SK-N-SH treated with all-trans-retinoic acid at 6 μM for 48 hours (cell line): Measurements from ENCODE around the gene FATE1.

Experiments
- BACH2 ChIP-seq: fragments of 250-450 bp; sonication (Bioruptor Pico); IDR thresholded peaks from 2 replicates; pipeline ENCODE4 v1.9.0; 2021; ENCODE audit warnings: mild to moderate bottlenecking, borderline replicate concordance
- GLIS3 ChIP-seq: fragments of 250-450 bp; sonication (Bioruptor Pico); IDR thresholded peaks from 2 replicates; pipeline ENCODE4 v1.5.0; 2020; ENCODE audit warnings: mild to moderate bottlenecking, moderate library complexity
- ISL1 ChIP-seq: fragments of 250-450 bp; sonication (Bioruptor Pico); IDR thresholded peaks from 2 replicates; pipeline ENCODE4 v2.1.2; 2022; ENCODE audit warnings: mild to moderate bottlenecking, moderate library complexity
- OSR1 ChIP-seq: fragments of 250-450 bp; sonication (Bioruptor Pico); IDR thresholded peaks from 2 replicates; pipeline ENCODE4 v1.8.0; 2022; ENCODE audit warnings: moderate library complexity, mild to moderate bottlenecking, inconsistent platforms
- PPARA ChIP-seq: fragments of 250-450 bp; sonication (Bioruptor Pico); IDR thresholded peaks from 2 replicates; pipeline ENCODE4 v1.5.0; 2020; ENCODE audit warnings: mild to moderate bottlenecking, borderline replicate concordance
- RARB ChIP-seq: fragments of 250-450 bp; sonication (Bioruptor Pico); IDR thresholded peaks from 2 replicates; pipeline ENCODE4 v1.8.0; 2021; ENCODE audit warnings: mild to moderate bottlenecking, moderate library complexity
- SNAI2 ChIP-seq: fragments of 250-450 bp; sonication (Bioruptor Pico); IDR thresholded peaks from 2 replicates; pipeline ENCODE4 v1.5.0; 2020; ENCODE audit warnings: mild to moderate bottlenecking, moderate library complexity
- ZC3H10 ChIP-seq: fragments of 250-450 bp; sonication (Bioruptor Pico); IDR thresholded peaks from 2 replicates; pipeline ENCODE4 v1.5.1; 2021; ENCODE audit warnings: mild to moderate bottlenecking, moderate library complexity
- ZNF565 ChIP-seq: fragments of 450-650 bp; formaldehyde crosslinking; conservative IDR thresholded peaks from 2 replicates; pipeline ENCODE4 v1.5.0; 2020; ENCODE audit warnings: low read depth, mild to moderate bottlenecking, moderate library complexity
- TF ChIP-seq, protein P1 (sequence below): fragments of 250-450 bp; sonication (Bioruptor Pico); IDR thresholded peaks from 2 replicates; pipeline ENCODE4 v1.5.1; 2020; ENCODE audit warnings: low read depth, mild to moderate bottlenecking, moderate library complexity

DNA sequence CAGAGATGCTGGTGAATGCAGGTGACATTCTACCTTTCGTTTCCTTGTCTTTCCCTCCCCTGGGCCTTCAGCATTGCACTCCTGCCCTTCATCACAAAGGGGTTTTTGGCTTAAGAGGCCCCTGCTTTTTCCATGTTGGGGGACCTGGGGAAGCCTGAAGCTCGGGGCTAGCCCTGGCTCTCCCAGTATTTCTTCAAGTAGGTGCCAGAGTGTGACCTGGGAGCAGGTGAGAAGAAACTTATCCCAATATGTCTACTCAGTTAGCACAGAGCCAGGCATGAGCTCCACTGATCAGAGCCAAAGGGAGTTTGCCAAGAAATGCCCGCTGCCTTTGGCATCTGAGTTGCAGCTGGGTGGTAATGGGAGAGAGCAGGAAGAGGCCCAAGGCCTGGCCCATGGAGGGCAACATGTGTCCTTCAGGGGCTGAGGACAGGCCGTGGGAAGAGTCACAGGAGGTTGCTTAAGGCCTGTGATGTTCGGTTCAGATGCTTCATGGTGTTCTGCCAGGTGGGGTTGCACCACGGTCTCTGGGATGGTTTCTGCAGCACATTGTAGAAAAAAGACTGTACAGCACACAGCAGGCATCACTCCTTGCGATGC is 13.0 kb upstream of the FATE1 start:
- TF ChIP-seq RARB (CRISPR knock-in tag) (no peak), ZNF565 (CRISPR knock-in tag) (no peak), ZC3H10 (no peak), ISL1 (no peak), OSR1 (no peak), PPARA (CRISPR knock-in tag) (no peak), SNAI2 (no peak), GLIS3 (CRISPR knock-in tag) (no peak), BACH2 (CRISPR knock-in tag) (no peak)
- TF ChIP-seq, protein P1, sequence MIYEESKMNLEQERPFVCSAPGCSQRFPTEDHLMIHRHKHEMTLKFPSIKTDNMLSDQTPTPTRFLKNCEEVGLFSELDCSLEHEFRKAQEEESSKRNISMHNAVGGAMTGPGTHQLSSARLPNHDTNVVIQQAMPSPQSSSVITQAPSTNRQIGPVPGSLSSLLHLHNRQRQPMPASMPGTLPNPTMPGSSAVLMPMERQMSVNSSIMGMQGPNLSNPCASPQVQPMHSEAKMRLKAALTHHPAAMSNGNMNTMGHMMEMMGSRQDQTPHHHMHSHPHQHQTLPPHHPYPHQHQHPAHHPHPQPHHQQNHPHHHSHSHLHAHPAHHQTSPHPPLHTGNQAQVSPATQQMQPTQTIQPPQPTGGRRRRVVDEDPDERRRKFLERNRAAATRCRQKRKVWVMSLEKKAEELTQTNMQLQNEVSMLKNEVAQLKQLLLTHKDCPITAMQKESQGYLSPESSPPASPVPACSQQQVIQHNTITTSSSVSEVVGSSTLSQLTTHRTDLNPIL (CRISPR knock-in tag) = no peak
